Keratinocyte (primary cell): Measurements from ENCODE around the gene VIT. TPM values are rescaled to one million over a fixed set of nuclear protein-coding genes. Genes with fewer than 3 reads are reported as not detected.

ENCODE experiments used
- DNase-seq: peaks from one replicate; pipeline ENCODE4 v3.0.0-alpha.2; 2011; ENCODE audit warnings: low read depth, missing footprints, low spot score
- FAIRE-seq: peaks from 2 replicates; lab custom pipeline; 2011; peaks lifted over from hg19 to GRCh38; lab: Jason Lieb, UNC
- H2AFZ ChIP-seq: 2 replicates; pipeline ENCODE4 v1.6.0; 2012; ENCODE audit warnings: low read length, control low read depth, inconsistent platforms; ENCODE audit not compliant: control insufficient read depth
- H3K27ac ChIP-seq: 2 replicates; pipeline ENCODE4 v1.5.1; 2011; ENCODE audit warnings: low read length; ENCODE audit not compliant: control insufficient read depth, insufficient read depth
- H3K27me3 ChIP-seq: 3 replicates; pipeline ENCODE4 v1.6.0; 2011; ENCODE audit warnings: low read length; ENCODE audit not compliant: control insufficient read depth, insufficient read depth; ENCODE audit errors: extremely low read depth
- H3K36me3 ChIP-seq, 2 experiments: 2 replicates in 1 of 2; 3 replicates in 1 of 2; pipeline ENCODE4 v1.5.1; 2011; ENCODE audit warnings: low read length in 2 of 2, mild to moderate bottlenecking in 1 of 2; ENCODE audit not compliant: control insufficient read depth in 2 of 2, insufficient read depth in 2 of 2; ENCODE audit errors: extremely low read depth in 1 of 2
- H3K4me1 ChIP-seq: 3 replicates; pipeline ENCODE4 v1.5.1; 2011; ENCODE audit warnings: low read length; ENCODE audit not compliant: control insufficient read depth, insufficient read depth; ENCODE audit errors: extremely low read depth
- H3K4me2 ChIP-seq: 3 replicates; pipeline ENCODE4 v1.6.0; 2011; ENCODE audit warnings: low read depth, low read length; ENCODE audit not compliant: control insufficient read depth, insufficient read depth; ENCODE audit errors: extremely low read depth
- H3K4me3 ChIP-seq, 3 experiments: fragments of 200-600 bp in 1 of 3; sonication (generic) in 1 of 3; 2 replicates in 2 of 3; 3 replicates in 1 of 3; pipeline ENCODE4 v1.5.1; 2011 to 2016; ENCODE audit warnings: low read length in 3 of 3, mild to moderate bottlenecking in 3 of 3, control low read depth in 2 of 3, inconsistent platforms in 1 of 3, low read depth in 1 of 3, mixed read lengths in 1 of 3, mixed run types in 1 of 3, moderate library complexity in 1 of 3; ENCODE audit not compliant: control insufficient read depth in 2 of 3, insufficient read depth in 2 of 3; ENCODE audit errors: extremely low read depth in 1 of 3
- H3K79me2 ChIP-seq: 2 replicates; pipeline ENCODE4 v1.6.0; 2012; ENCODE audit warnings: low read length; ENCODE audit not compliant: control insufficient read depth, insufficient read depth
- H3K9ac ChIP-seq: 3 replicates; pipeline ENCODE4 v1.6.0; 2011; ENCODE audit warnings: low read length; ENCODE audit not compliant: control insufficient read depth, insufficient read depth; ENCODE audit errors: extremely low read depth
- H3K9me1 ChIP-seq: 3 replicates; pipeline ENCODE4 v1.6.0; 2011; ENCODE audit warnings: low read length; ENCODE audit not compliant: control insufficient read depth, insufficient read depth; ENCODE audit errors: extremely low read depth
- H3K9me3 ChIP-seq: 2 replicates; pipeline ENCODE4 v1.5.1; 2012; ENCODE audit warnings: low read depth, low read length; ENCODE audit not compliant: control insufficient read depth
- H4K20me1 ChIP-seq: 3 replicates; pipeline ENCODE4 v1.6.0; 2011; ENCODE audit warnings: low read length; ENCODE audit not compliant: control insufficient read depth, insufficient read depth; ENCODE audit errors: extremely low read depth
- CTCF ChIP-seq, 3 experiments: IDR thresholded peaks in 1 of 3; conservative IDR thresholded peaks in 1 of 3; optimal IDR thresholded peaks in 1 of 3; 2 replicates in 2 of 3; 3 replicates in 1 of 3; pipeline versions ENCODE3 to v1.5.1; 2011; ENCODE audit warnings: low read length in 3 of 3, mild to moderate bottlenecking in 3 of 3, moderate library complexity in 2 of 3, control low read depth in 1 of 3, inconsistent platforms in 1 of 3; ENCODE audit not compliant: insufficient read depth in 2 of 3; ENCODE audit errors: extremely low read depth in 1 of 3
- EZH2 ChIP-seq: IDR thresholded peaks from one replicate; pipeline ENCODE4 v1.6.1; 2012; ENCODE audit warnings: inconsistent platforms, mild to moderate bottlenecking, low read length, moderate library complexity
- dilution Hi-C: fragments of 300-500 bp; cut with MboI; formaldehyde crosslinking; loops from one replicate; pipeline ENCODE4 v1.7.0; 2020; ENCODE audit warnings: low sequenced_read_pairs; ENCODE audit not compliant: extremely low pct_ligation_motif_present
- polyA plus RNA-seq, 5 experiments: library from polyadenylated mRNA; depleted of rRNA in 3 of 5; stranded (reverse) in 3 of 5; stranded (forward) in 1 of 5; unstranded in 1 of 5; fragments of >200 nt; gene quantifications; 1 replicate in 1 of 5; 2 replicates in 3 of 5; 3 replicates in 1 of 5; pipeline versions ENCODE4 v1.2.1 to v1.2.3, GENCODE V29; 2011 to 2012; ENCODE audit warnings: missing spikeins in 2 of 5, low read depth in 1 of 5, low replicate concordance in 1 of 5

VIT gene
- polyA plus RNA-seq, 1 donor (not counting 4 experiments of a cell fraction or from before 2014, with no cell fraction given) = 0.79 TPM

GRCh38 chr2:36792951-36793350 is 96.4 kb downstream of the VIT start:
- Histone ChIP-seq H3K27ac (no peak overlapping the region), H3K4me1 (no peaks in the 10 kb centered on the region), H3K79me2 (no peaks in the 10 kb centered on the region), H3K36me3 (no peaks in the 10 kb centered on the region), H3K9me3 (no peaks in the 10 kb centered on the region), H2AFZ (no peak overlapping the region), H3K4me2 (no peak overlapping the region), H3K27me3 (peaks cover 15% of the 10 kb centered on the region), H3K9ac (no peak overlapping the region), H3K4me3 (no peak overlapping the region), H3K9me1 (no peaks in the 10 kb centered on the region), H4K20me1 (no peaks in the 10 kb centered on the region)
- dilution Hi-C loops = no loop called here
- FAIRE-seq (no peak), DNase-seq (no peak)
- no peak for TF ChIP-seq CTCF (optimal IDR thresholded peaks at IDR 0.05 in 1 of 3, IDR thresholded peaks at IDR 0.05 in 1 of 3, conservative IDR thresholded peaks at IDR 0.05 in 1 of 3; ENCODE audit: extremely low read depth in 1 of 3, insufficient read depth in 2 of 3, low read length in 3 of 3)
- TF ChIP-seq EZH2 = no peak

- no peak overlapping the region for H3K4me2 ChIP-seq
- no peak for DNase-seq
- dilution Hi-C loops = no loop called here
- no peak overlapping the region for H3K27ac ChIP-seq
- no peak overlapping the region for H3K9ac ChIP-seq
- FAIRE-seq = peak; percentile 75
- H4K20me1 ChIP-seq = no peaks in the 10 kb centered on the region
- TF ChIP-seq CTCF (optimal IDR thresholded peaks at IDR 0.05 in 1 of 3, IDR thresholded peaks at IDR 0.05 in 1 of 3, conservative IDR thresholded peaks at IDR 0.05 in 1 of 3; ENCODE audit: extremely low read depth in 1 of 3, insufficient read depth in 2 of 3, low read length in 3 of 3) (no peak), EZH2 (no peak)
- H3K36me3 ChIP-seq = no peaks in the 10 kb centered on the region
- H3K4me1 ChIP-seq = no peaks in the 10 kb centered on the region
- H3K79me2 ChIP-seq = no peaks in the 10 kb centered on the region
- H3K9me3 ChIP-seq = no peaks in the 10 kb centered on the region
- H3K27me3 ChIP-seq = peaks cover 9% of the 10 kb centered on the region
- H3K9me1 ChIP-seq = no peaks in the 10 kb centered on the region
- H3K4me3 ChIP-seq = no peak overlapping the region
- no peak overlapping the region for H2AFZ ChIP-seq
These were observed 101.0 kb downstream of the VIT start for GRCh38 chr2:36797324-36798070.
